GM18505 (cell line): ENCODE data around the gene EHBP1.

Source experiments
- ATAC-seq: cut with Tn5 transposase; IDR thresholded peaks from one replicate; pipeline ENCODE4 v1.9.1; 2021; ENCODE audit not compliant: unreplicated experiment
- POLR2A ChIP-seq: IDR thresholded peaks from 4 replicates; pipeline ENCODE4 v1.6.1; 2011; ENCODE audit warnings: borderline replicate concordance; ENCODE audit not compliant: insufficient read depth, insufficient read length; ENCODE audit errors: extremely low read depth

The EHBP1 gene

GRCh38 chr2:63034526-63034925, 329.0 kb downstream of the EHBP1 start:
- ATAC-seq: no peak
- no peak for TF ChIP-seq POLR2A

GRCh38 chr2:63035169-63035568, 329.7 kb downstream of the EHBP1 start:
- no peak for ATAC-seq
- no peak for TF ChIP-seq POLR2A

GRCh38 chr2:63035660-63036059, 330.1 kb downstream of the EHBP1 start:
- TF ChIP-seq POLR2A: no peak
- ATAC-seq: no peak

- no peak for TF ChIP-seq POLR2A
Observed at GRCh38 chr2:63038034-63038433, 332.5 kb downstream of the EHBP1 start.

GRCh38 chr2:63040586-63040985, 335.1 kb downstream of the EHBP1 start:
- ATAC-seq: no peak
- no peak for TF ChIP-seq POLR2A

More at GRCh38 chr2:63038034-63038433, 332.5 kb downstream of the EHBP1 start:
- no peak for ATAC-seq

- ATAC-seq: no peak
- TF ChIP-seq POLR2A: no peak
Observed at GRCh38 chr2:63041592-63041991, 336.1 kb downstream of the EHBP1 start.

- ATAC-seq: no peak
- TF ChIP-seq POLR2A: no peak
Observed at GRCh38 chr2:63044362-63045327, 339.1 kb downstream of the EHBP1 start.

GRCh38 chr2:63046552-63046951, 341.0 kb downstream of the EHBP1 start:
- no peak for TF ChIP-seq POLR2A
- no peak for ATAC-seq

GRCh38 chr2:63046961-63047320, 341.4 kb downstream of the EHBP1 start:
- no peak for TF ChIP-seq POLR2A
- no peak for ATAC-seq

GRCh38 chr2:63047321-63048279, 342.1 kb downstream of the EHBP1 start:
- ATAC-seq: no peak
- no peak for TF ChIP-seq POLR2A

- no peak for ATAC-seq
- TF ChIP-seq POLR2A: no peak
Observed at GRCh38 chr2:63048367-63049171, 343.1 kb downstream of the EHBP1 start.

GRCh38 chr2:63049211-63049969, 343.9 kb downstream of the EHBP1 start:
- TF ChIP-seq POLR2A: no peak
- ATAC-seq: no peak

GRCh38 chr2:63049970-63050333, 344.4 kb downstream of the EHBP1 start:
- no peak for ATAC-seq
- TF ChIP-seq POLR2A: peak; percentile 5
